Kidney epithelial cell (primary cell): ENCODE measurements around the gene ZMYND10. TPM values are rescaled to one million over a fixed set of nuclear protein-coding genes. Genes with fewer than 3 reads are reported as not detected.

ENCODE experiments used
- DNase-seq: peaks from one replicate; pipeline ENCODE4 v3.0.0-alpha.2; 2010; ENCODE audit warnings: low read depth
- H3K27me3 ChIP-seq: 2 replicates; pipeline ENCODE4 v1.6.0; 2011; ENCODE audit warnings: low read length; ENCODE audit not compliant: control insufficient read depth, insufficient read depth
- H3K36me3 ChIP-seq: 2 replicates; pipeline ENCODE4 v1.5.1; 2011; ENCODE audit warnings: low read length; ENCODE audit not compliant: control insufficient read depth, insufficient read depth
- H3K4me3 ChIP-seq: 2 replicates; pipeline ENCODE4 v1.5.1; 2011; ENCODE audit warnings: low read depth, mild to moderate bottlenecking, control low read depth, low read length
- CTCF ChIP-seq: IDR thresholded peaks from 2 replicates; pipeline ENCODE4 v1.5.1; 2011; ENCODE audit warnings: mild to moderate bottlenecking, moderate library complexity, low read length, control low read depth, inconsistent platforms; ENCODE audit not compliant: insufficient read depth, poor library complexity, severe bottlenecking
- total RNA-seq: library from RNA; depleted of rRNA; stranded (reverse); fragments of >200 nt; gene quantifications from 2 replicates; pipeline ENCODE4 v1.2.3, GENCODE V29; 2015

ZMYND10 gene
- total RNA-seq, 1 donor from 2014 or later = 1.7 TPM

- H3K36me3 ChIP-seq = no peaks in the 10 kb centered on the region
- no peak for TF ChIP-seq CTCF
- peaks cover 53% of the 10 kb centered on the region for H3K27me3 ChIP-seq
- no peak overlapping the region for H3K4me3 ChIP-seq
- DNase-seq = no peak
These were observed 35.0 kb upstream of the ZMYND10 start for GRCh38 chr3:50380405-50381085.

GRCh38 chr3:50378757-50379156 lies 33.2 kb upstream of the ZMYND10 start:
- DNase-seq = no peak
- H3K4me3 ChIP-seq = no peak overlapping the region
- no peak for TF ChIP-seq CTCF
- H3K36me3 ChIP-seq = no peaks in the 10 kb centered on the region
- H3K27me3 ChIP-seq = peaks cover 47% of the 10 kb centered on the region

- Histone ChIP-seq H3K4me3 (no peak overlapping the region), H3K36me3 (no peaks in the 10 kb centered on the region), H3K27me3 (peaks cover 39% of the 10 kb centered on the region)
- no peak for DNase-seq
- TF ChIP-seq CTCF = no peak
These were observed 32.5 kb upstream of the ZMYND10 start for GRCh38 chr3:50378024-50378423.

- peak; percentile 8 for TF ChIP-seq CTCF
- H3K27me3 ChIP-seq = peaks cover 34% of the 10 kb centered on the region
- no peak overlapping the region for H3K4me3 ChIP-seq
- H3K36me3 ChIP-seq = no peaks in the 10 kb centered on the region
- no peak for DNase-seq
These were observed 29.9 kb upstream of the ZMYND10 start for GRCh38 chr3:50375258-50375931.

- H3K27me3 ChIP-seq = peaks cover 31% of the 10 kb centered on the region
- DNase-seq = no peak
- no peak for TF ChIP-seq CTCF
- H3K4me3 ChIP-seq = no peak overlapping the region
- no peaks in the 10 kb centered on the region for H3K36me3 ChIP-seq
These were observed 29.1 kb upstream of the ZMYND10 start for GRCh38 chr3:50374363-50375257.
